ENCODE data around the gene GALNT9.

- TF ChIP-seq CTCF (IDR thresholded peaks at IDR 0.05) (no peak), POLR2AphosphoS5 (IDR thresholded peaks at IDR 0.05) (no peak), POLR2A (IDR thresholded peaks at IDR 0.05; ENCODE audit: low read depth) (no peak)
Measured at GRCh38 chr12:132282950-132283771, 46.2 kb downstream of the GALNT9 start.
